GM19452 (cell line): Measurements from ENCODE around the gene KRTAP5-1.
"Not testable (repeated sequence)": the region's sequence is repeated elsewhere in the genome, so short reads cannot be mapped to it uniquely, and the experiment has no call there.

Source experiments
- ATAC-seq: cut with Tn5 transposase; IDR thresholded peaks from one replicate; pipeline ENCODE4 v1.9.1; 2021; ENCODE audit not compliant: unreplicated experiment

Gene KRTAP5-1

DNA sequence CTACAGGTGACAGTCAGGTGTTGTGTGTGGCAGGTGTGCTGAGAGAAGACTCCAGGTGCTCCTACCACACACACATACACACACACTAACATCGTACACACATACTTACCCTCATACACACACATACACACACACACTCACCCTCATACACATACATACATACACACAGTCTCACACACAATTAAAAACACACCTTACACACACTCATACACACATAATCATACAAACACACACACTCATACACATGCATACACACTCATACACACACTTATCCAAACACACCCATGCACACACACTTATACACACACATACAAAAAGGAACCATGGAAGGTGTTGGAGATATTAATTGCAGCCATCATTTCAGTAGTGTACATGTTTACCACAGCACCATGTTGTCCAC lies 18.5 kb upstream of the KRTAP5-1 start:
- no peak for ATAC-seq

DNA sequence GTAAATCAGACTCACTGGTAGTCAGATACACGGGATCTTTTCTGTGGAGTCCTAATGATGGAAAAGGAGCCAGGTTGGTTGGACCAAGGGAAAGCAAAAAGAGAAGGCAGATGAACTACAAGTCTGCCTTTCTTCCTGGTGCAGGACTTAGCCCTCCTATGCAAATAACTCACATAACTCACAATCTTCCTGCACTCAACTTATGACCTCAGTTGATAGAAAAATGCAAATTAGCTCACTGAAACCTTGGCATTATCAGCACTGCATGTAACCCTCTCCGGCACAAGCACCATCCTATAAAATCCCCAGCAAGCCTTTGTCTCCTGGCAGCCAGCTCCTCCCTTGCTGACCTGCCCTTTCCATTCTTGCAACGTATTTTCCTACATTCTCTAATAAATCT lies 16.6 kb upstream of the KRTAP5-1 start:
- not testable (repeated sequence) for ATAC-seq

DNA sequence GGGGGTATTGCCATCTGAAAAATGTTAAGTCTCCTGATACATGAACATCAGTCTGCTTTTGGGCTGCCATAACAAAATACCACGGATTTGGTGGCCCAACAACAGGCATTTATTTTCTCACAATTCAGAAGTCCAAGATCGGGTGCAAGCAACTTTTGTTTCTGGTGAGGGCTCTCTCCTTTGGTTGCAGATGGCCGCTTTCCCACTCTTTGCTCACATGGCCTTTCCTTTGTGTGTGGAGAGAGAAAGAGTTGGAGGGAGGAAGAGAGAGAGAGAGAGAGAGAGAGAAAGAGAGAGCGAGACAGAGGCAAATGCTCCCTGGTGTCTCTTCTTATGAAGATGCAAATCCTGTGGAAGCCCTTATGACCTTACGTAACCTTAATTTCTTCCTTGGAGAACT lies 15.5 kb upstream of the KRTAP5-1 start:
- no peak for ATAC-seq

DNA sequence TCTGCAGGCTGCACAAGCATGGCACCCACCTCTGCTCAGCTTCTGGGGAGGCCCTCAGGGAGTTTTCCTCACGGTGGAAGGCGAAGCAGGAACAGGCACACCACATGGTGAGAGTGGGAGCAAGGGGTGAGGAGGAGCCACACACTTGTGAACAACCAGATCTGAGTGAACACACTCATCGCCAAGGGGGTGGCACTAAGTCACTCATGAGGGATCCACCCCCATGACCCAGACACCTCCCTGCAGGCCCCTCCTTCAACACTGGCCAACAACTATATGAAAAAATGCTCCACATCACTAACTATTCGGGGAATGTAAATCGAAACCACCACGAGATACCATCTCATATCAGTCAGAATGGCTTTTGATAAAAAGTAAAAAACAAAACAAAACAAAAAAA lies 13.7 kb upstream of the KRTAP5-1 start:
- ATAC-seq: no peak

DNA sequence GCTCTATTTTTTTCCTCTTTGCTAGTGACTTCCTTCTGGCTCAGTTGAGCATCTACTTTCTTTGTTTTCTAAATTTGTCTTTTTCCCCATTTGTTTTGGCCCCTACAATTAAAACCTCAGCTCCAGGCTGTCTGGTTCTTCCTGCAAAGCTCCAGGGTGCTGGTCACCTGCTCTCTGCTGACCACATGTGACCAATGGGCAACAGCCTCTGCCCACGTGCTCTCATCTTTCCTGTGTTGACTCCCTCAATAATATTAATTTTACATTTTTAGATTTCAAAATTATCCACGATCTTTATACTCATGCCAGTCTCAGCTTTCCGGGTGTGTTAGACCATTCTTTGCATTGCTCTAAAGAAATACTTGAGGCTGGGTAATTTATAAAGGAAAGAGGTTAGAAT lies 13.3 kb upstream of the KRTAP5-1 start:
- ATAC-seq: not testable (repeated sequence)

DNA sequence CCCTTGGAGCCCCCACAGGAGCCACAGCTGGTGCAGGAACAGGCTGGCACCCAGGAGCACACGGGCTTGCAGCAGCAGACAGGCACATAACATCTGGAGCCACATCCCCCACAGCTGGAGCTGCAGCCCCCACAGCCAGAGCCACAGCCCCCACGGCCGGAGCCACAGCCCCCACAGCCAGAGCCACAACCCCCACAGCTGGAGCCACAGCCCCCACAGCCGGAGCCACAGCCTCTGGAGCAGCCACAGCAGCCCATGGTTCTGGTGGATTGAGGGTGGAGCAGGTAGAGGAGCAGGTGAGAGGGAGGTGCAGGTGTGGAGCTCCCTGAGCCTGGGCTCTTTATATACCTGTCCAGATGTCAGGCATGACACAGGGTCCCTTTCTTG lies 12.9 kb upstream of the KRTAP5-1 start, which contains the start of gene KRTAP5-2:
KRTAP5-2 (minus strand) TSS at position 301 of the 387 bp plus-strand sequence; CDS start at position 257, 44 bp downstream.
- ATAC-seq: no peak

DNA sequence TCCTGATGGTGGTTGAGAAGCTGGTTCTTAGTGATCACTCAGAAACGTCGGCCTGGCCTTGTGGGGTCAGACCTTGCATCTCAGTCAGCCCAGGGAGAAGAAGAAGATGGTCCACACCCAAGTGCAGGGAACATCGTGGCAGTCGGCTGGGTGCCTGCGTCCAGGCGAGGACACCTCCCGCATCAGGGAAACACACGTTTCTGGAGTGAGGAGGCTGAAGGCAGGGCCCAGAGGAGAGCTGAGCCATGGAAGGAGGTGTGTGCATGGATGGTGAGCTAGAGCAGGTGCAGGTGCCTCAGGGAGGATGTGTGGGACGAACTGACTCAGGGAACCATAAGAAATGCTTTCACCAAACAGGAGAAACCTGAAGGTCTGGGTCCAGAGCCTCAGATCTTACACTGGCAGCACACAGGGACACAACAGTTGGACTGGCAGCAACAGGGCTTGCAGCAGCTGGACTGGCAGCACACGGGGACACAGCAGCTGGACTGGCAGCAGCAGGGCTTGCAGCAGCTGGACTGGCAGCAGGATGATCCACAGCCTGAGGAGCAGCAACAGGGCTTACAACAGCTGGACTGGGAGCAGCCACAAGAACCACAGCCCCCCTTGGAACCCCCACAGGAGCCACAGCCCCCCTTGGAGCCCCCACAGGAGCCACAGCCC lies 12.4 kb upstream of the KRTAP5-1 start:
- ATAC-seq: no peak

DNA sequence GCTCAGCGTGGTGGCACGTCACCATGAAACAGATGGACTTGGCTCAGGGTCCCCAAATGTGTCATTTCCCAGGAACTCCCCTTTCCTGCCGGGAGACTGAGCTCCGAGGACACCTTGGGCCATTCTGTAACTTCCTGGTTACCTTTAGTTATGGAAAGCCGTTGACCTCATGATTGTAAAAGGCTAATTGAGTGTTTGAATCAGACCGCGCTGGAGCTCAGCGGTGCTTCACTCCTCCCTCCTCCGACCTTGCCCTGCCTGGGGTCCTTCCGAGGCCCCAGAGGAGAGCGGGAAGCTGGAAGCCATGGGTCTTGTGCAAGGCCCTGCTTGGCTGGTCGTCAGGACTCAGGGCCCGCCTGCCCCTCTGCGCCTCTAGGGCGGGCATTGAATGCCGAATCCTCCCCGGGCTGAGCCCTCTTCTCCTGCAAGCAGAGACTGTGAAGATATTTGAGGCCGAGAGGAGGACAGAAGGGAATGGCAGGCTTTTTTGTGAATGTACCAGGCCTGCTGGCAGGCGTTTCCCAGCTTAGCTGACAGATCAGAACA lies 11.6 kb upstream of the KRTAP5-1 start:
- not testable (repeated sequence) for ATAC-seq

DNA sequence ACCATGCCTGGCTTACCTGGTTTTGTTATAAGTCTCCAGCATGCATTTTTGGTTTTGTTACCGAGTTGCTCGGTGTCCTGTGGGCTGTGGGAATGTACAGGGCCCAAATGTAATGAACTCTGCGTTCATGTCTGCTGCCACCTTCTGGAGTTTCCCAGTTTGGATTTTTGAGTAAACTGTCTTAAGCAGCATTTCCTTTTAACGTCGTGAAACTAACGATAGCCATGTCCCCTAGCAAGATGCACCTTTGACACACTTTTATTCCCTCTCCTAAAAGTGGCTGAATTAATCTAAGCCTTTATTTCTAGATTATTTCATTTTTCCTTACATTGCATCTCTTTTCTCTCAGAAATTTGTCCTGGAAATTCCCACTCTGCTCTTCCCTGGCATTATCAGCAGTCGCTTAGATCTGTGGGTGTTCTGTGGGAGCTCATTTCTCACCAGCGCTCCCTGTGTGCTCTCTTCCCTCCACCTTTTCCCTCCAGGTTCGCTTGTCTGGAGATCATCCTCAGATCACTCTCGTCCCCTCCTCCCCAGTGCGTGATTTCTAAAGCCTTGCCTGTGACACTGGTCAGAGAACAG lies 11.0 kb upstream of the KRTAP5-1 start:
- not testable (repeated sequence) for ATAC-seq

DNA sequence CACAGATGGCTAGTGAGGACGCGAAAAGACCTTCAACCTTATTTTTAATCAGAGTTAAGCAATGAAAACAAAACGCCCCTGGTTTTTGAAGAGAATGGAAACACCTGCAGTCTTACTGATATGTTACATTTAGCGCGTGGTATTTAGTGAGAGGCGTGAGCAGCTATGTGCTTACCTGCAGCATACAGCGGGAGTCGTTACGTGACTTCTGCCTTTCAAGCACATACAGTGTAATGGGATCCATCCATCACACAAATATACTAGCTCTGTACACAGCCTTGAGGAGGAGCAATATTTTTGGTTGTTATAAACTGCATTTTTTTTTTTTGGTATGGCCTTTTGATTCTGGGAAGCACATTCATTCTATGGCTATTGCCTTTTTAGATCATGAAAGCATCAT lies 7.5 kb upstream of the KRTAP5-1 start:
- ATAC-seq: no peak

DNA sequence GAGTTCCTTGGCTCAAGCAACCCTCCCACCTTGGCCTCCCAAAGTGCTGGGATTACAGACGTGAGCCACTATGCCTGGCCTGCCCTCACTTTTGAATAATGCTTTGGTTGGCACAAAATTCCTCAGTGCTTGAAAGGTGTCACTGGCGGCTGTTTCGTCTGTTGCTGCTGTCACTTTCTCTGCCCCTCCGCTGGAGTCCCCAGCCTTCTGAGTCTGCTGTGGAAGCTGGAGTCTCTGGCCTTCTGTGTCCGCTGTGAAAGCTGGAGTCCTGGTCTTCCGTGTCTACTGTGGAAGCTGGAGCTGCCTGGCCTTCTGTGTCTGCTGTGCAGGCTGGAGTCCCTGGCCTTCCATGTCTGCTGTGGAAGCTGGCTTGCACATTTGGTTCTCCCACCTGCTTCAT lies 4.9 kb upstream of the KRTAP5-1 start:
- ATAC-seq: no peak

DNA sequence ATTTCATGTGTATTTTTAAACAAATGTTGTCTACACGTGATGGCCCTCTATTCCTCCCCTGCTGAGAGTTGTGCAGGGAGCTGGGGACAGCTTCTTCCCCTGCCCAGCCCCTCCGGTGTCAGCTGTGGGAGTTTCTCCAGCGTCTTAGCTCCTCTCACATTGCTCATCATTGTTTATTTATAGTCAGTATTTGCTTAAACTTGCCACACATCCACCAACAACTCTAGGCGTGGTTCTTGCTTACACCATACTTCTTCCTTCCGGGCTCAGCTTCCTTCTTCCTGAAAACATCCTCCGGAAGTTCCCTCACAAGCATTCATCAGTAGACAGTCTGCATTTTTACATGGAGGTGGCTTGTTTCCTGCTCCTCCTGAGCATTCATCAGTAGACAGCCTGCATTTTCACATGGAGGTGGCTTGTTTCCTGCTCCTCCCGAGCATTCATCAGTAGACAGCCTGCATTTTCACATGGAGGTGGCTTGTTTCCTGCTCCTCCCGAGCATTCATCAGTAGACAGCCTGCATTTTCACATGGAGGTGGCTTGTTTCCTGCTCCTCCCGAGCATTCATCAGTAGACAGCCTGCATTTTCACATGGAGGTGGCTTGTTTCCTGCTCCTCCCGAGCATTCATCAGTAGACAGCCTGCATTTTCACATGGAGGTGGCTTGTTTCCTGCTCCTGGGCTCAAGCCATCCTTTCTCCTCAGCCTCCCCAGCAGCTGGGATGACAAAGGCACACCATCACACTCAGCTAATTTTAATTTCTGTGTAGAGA lies 4.3 kb upstream of the KRTAP5-1 start:
- ATAC-seq: not testable (repeated sequence)

DNA sequence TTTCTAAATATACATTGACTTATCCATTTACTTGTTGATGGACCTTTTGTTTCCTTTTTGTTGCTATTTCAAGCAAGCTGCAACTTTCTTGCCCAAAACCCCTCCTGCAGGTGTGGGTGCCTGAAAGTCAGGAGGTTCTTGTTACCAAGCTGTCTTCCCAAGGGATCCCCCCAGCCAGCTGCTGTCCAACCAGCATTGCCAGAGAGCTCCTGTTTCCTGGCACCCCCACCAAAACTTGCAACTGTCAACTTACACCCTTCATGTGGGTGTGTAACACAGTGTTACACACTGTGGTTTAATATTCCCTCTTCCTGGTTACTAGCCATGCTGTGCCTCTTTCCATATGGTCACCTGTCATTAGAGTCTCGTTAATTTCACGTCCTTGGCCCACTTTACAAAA lies 1.6 kb upstream of the KRTAP5-1 start:
- ATAC-seq: no peak

DNA sequence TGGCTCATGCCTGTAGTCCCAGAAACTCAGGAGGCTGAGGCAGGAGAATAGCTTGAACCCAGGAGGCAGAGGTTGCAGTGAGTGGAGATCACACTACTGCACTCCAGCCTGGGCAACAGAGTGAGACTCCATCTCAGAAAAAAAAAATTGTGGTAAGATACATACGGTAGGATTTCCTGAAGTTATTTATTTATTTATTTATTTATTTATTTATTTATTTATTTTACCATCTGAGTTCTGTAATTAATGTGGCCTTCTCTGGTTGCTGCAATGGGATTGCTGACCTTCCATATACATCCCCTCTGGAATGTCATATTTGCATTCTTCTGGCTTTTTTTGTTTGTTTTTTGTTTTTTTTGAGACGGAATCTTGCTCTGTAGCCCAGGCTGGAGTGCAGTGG lies 2.2 kb downstream of the KRTAP5-1 start:
- ATAC-seq: not testable (repeated sequence)

DNA sequence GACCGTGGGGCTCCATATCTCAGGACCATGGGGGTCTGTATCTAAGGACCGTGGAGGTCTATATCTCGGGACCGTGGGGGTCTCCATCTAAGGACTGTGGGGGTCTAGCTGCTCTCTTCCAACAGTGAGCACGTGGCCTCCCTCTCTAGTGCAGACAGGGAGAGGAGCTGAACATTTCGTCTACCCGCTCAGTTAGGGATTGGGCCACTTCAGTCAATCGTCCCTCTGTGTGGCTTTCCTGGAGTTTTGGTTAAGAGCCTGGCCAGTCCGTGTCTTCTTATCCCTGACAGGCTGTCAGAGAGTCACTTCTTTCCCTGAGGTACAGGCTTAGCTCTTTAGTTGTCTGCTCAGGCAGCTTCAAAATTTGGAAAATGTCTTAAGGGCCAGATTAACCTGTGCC lies 3.1 kb downstream of the KRTAP5-1 start:
- ATAC-seq: no peak

DNA sequence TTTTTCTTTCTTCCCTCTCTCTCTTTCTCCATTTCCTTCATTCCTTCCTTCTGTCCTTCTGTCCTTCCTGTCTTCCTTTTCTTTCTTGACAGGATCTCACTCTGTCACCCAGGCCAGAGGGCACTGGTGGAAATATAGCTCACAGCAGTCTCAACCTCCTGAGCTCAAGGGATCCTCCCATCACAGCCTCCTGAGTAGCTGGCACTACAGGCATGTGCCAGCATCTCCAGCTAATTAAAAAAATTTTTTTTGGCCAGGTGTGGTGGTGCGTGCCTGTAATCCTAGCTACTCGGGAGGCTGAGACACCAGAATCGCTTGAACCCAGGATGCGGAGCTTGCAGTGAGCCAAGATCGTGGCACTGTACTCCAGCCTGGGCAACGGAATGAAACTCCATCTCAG lies 8.3 kb downstream of the KRTAP5-1 start:
- ATAC-seq: no peak

DNA sequence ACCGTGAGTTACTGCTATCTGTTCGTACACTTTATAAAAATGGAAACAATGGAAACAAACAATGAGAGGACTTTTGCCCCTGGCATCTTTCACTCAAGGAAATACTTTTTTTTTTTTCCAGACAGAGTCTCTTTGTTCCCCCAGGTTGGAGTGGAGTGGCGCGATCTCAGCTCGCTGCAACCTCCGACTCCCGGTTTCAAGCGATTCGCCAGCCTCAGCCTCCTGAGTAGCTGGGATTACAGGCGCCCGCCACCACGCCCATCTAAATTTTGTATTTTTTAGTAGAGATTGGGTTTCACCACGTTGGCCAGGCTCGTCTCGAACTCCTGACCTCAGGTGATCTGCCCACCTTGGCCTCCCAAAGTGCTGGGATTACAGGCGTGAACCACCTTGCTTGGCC lies 9.3 kb downstream of the KRTAP5-1 start:
- ATAC-seq: not testable (repeated sequence)

DNA sequence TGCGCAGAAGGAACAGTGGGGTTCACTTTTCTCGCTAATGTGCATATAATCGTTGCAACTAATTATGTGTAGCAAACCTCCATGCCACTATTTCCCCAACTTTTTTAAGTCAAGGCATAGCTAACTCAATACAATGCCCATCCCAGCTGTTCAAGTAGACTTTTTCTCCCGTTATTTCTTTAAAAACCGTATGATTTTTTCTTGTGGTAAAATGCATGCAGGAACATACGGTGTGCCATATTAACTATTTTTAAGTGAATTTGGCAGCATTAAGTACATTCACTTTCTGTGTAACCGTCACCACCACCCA lies 10.2 kb downstream of the KRTAP5-1 start:
- no peak for ATAC-seq

DNA sequence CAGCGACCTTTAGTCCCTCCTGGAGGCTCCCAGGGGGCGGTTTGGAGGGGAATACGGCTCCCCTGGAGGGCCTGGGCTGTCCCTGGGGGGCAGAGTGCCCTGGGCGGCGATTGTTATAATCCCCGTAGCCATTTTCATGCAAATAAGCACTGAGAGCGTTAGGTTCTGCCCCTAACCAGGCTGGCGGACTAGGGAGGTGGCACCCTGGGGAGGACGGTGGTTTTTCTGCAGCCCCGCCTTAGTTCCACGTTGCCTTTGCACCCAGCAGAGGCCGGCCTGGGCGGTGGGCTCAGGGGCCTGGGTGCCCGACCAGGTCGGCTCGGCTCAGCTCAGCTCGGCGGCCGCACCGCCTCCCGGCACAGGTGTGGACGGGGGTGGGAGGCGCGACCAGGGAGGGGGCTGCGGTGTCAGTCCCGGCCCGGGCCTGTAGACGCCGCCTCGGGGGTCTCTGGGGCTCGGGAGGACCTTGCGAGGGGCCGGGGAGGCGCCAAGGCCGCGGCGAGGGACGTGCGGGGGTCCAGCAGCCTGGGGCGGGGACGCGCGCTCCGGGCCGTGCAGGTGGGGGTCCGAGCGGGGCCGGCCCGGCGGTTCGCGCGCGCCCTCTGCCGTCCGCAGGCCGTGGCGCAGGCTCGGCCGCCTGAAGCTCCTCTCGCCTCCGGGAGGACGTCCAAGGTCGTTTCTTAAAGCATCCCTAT lies 10.7 kb downstream of the KRTAP5-1 start:
- no peak for ATAC-seq

DNA sequence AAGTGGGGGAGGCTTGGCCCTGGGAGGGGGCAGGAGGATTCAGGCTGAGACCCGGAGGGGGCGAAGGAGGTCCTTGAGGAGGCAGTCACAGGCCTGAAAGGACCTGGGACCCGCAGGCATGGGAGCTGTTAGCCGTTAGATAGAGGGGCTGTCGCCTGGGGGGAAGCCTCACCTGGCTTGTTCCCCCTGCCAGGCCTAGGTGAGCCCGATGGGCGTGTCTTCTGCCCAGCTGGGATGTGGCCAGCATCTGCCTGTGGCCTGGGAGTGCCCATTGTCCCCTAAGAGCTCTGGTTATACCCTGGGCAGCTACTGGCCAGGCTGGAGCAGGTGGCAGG lies 11.2 kb downstream of the KRTAP5-1 start:
- ATAC-seq: no peak

DNA sequence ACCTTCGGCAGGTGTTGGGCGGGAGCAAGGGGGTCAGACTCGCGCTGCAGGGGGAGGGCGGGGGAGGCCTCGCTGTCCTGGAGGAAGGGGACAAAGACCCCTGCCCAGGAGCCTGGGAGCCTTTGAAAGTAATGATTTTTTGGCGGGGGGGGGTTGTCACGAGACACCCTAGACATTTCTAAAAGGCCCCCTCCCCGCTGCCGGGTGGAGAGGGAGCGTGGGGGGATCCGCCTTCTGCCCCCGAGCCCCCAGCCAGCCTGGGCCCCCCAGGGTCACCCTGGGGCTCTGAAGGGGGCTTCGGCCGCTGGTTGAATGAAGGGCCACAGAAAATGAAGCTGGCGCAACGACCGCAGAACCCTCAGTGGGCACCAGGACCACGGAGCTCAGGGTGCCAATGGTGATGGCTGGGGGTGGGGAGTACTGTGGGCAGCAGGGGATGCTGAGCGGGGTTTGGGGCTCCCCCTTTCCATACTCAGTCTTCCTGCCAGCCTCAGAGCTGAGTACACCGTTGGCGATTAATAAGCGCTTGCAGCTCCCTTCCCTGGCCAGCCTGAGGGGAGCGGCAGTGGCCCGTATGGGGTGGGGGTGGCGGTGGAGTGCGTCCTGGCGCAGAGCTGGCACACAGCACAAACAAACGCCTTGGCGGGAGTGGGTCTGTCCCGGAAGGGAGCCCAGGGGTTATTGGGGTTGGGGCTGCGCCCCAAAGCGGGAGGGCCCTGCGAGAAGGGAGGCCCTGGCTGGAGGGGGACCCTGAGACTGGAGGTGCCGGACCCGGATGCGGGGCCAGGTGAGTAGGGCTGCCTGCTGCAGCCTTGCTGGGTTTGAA lies 11.8 kb downstream of the KRTAP5-1 start:
- no peak for ATAC-seq
